ENCODE measurements around the gene F8A1.
"Not testable (repeated sequence)": the region's sequence is repeated elsewhere in the genome, so short reads cannot be mapped to it uniquely, and the experiment has no call there.

The F8A1 gene

GRCh38 chrX:154886069-154886788 lies at the start of gene F8A1:
Gene F8A1 (plus strand): TSS chrX:154886355. CDS start chrX:154886375, 20 bp downstream.
- DNase-seq (ENCODE audit: low read depth in 3 of 3, low spot score in 1 of 3) = peak in 1 of 3 donors; percentile 22

- DNase-seq (ENCODE audit: low read depth in 3 of 3, low spot score in 1 of 3) = no peak
These were observed 45.3 kb upstream of the F8A1 start for GRCh38 chrX:154840856-154841255.

- DNase-seq (ENCODE audit: low read depth in 3 of 3, low spot score in 1 of 3) = no peak
These were observed 35.1 kb upstream of the F8A1 start for GRCh38 chrX:154850957-154851611.

- no peak for DNase-seq (ENCODE audit: low read depth in 3 of 3, low spot score in 1 of 3)
These were observed 30.9 kb upstream of the F8A1 start for GRCh38 chrX:154855256-154855655.

- not testable (repeated sequence) for DNase-seq (ENCODE audit: low read depth in 3 of 3, low spot score in 1 of 3)
These were observed 17.6 kb upstream of the F8A1 start for GRCh38 chrX:154868522-154868921.

GRCh38 chrX:154873329-154873728 lies 12.8 kb upstream of the F8A1 start:
- no peak for DNase-seq (ENCODE audit: low read depth in 3 of 3, low spot score in 1 of 3)

GRCh38 chrX:154884069-154884468 lies 2.1 kb upstream of the F8A1 start:
- not testable (repeated sequence) for DNase-seq (ENCODE audit: low read depth in 3 of 3, low spot score in 1 of 3)

- not testable (repeated sequence) for DNase-seq (ENCODE audit: low read depth in 3 of 3, low spot score in 1 of 3)
These were observed 1.1 kb upstream of the F8A1 start for GRCh38 chrX:154885057-154885456.

- not testable (repeated sequence) for DNase-seq (ENCODE audit: low read depth in 3 of 3, low spot score in 1 of 3)
These were observed 606 bp upstream of the F8A1 start for GRCh38 chrX:154885549-154885948.

- DNase-seq (ENCODE audit: low read depth in 3 of 3, low spot score in 1 of 3) = not testable (repeated sequence)
These were observed 650 bp downstream of the F8A1 start for GRCh38 chrX:154886789-154887221.

- no peak for DNase-seq (ENCODE audit: low read depth in 3 of 3, low spot score in 1 of 3)
These were observed 5.0 kb downstream of the F8A1 start for GRCh38 chrX:154890990-154891639.

- no peak for DNase-seq (ENCODE audit: low read depth in 3 of 3, low spot score in 1 of 3)
These were observed 6.1 kb downstream of the F8A1 start for GRCh38 chrX:154892296-154892695.

- DNase-seq (ENCODE audit: low read depth in 3 of 3, low spot score in 1 of 3) = no peak
These were observed 14.2 kb downstream of the F8A1 start for GRCh38 chrX:154900323-154900722.

GRCh38 chrX:154902408-154902807 lies 16.3 kb downstream of the F8A1 start:
- DNase-seq (ENCODE audit: low read depth in 3 of 3, low spot score in 1 of 3) = no peak

- no peak for DNase-seq (ENCODE audit: low read depth in 3 of 3, low spot score in 1 of 3)
These were observed 22.7 kb downstream of the F8A1 start for GRCh38 chrX:154908821-154909220.

- not testable (repeated sequence) for DNase-seq (ENCODE audit: low read depth in 3 of 3, low spot score in 1 of 3)
These were observed 23.9 kb downstream of the F8A1 start for GRCh38 chrX:154910048-154910447.

GRCh38 chrX:154910528-154910927 lies 24.4 kb downstream of the F8A1 start:
- DNase-seq (ENCODE audit: low read depth in 3 of 3, low spot score in 1 of 3) = not testable (repeated sequence)

- no peak for DNase-seq (ENCODE audit: low read depth in 3 of 3, low spot score in 1 of 3)
These were observed 27.9 kb downstream of the F8A1 start for GRCh38 chrX:154914052-154914451.

- no peak for DNase-seq (ENCODE audit: low read depth in 3 of 3, low spot score in 1 of 3)
These were observed 31.9 kb downstream of the F8A1 start for GRCh38 chrX:154918060-154918483.

GRCh38 chrX:154924771-154925170 lies 38.6 kb downstream of the F8A1 start:
- not testable (repeated sequence) for DNase-seq (ENCODE audit: low read depth in 3 of 3, low spot score in 1 of 3)

Measured in stimulated activated CD4-positive, alpha-beta T cell treated with anti-CD3 and anti-CD28 coated beads, TNF-alpha, amount 100 ng/mL, for 1 hour (primary cell).